Activated T-cell treated with anti-CD3 and anti-CD28 coated beads, Interleukin-2, amount 50 U/mL, for 72 hours (primary cell): ENCODE data around the gene AGAP1. TPM values are rescaled to one million over a fixed set of nuclear protein-coding genes. Genes with fewer than 3 reads are reported as not detected.

ENCODE experiments used
- ATAC-seq, 2 donors: fragments of 150-1000 bp; cut with Tn5 transposase; replicated peaks in 1 of 2; 2 replicates each; pipeline ENCODE4 v1.10.0; 2021; ENCODE audit warnings: moderate library complexity in 2 of 2, mild to moderate bottlenecking in 1 of 2
- DNase-seq, 2 donors: peaks; one replicate each; pipeline ENCODE4 v3.0.0; 2021 to 2022; ENCODE audit warnings: mixed read lengths in 1 of 2
- H3K27ac Mint-ChIP-seq: one replicate; pipeline ENCODE4 v1.8.0; 2022; ENCODE audit warnings: mild to moderate bottlenecking, moderate library complexity, mixed read lengths
- H3K27me3 Mint-ChIP-seq: one replicate; pipeline ENCODE4 v1.8.0; 2022; ENCODE audit warnings: low read depth, mixed read lengths
- H3K36me3 Mint-ChIP-seq, 2 donors: one replicate each; pipeline ENCODE4 v1.8.0; 2022; ENCODE audit warnings: mixed read lengths in 2 of 2, mild to moderate bottlenecking in 1 of 2; ENCODE audit not compliant: insufficient read depth in 2 of 2
- H3K4me1 Mint-ChIP-seq: one replicate; pipeline ENCODE4 v1.8.0; 2022; ENCODE audit warnings: low read depth, mixed read lengths
- H3K4me3 Mint-ChIP-seq, 2 donors: one replicate each; pipeline ENCODE4 v1.8.0; 2022; ENCODE audit warnings: mild to moderate bottlenecking in 2 of 2, mixed read lengths in 2 of 2, moderate library complexity in 2 of 2
- H3K9me3 Mint-ChIP-seq, 2 donors: one replicate each; pipeline ENCODE4 v1.8.0; 2022; ENCODE audit warnings: mixed read lengths in 2 of 2
- total RNA-seq, 2 donors: library from RNA; stranded (reverse); gene quantifications; one replicate each; pipeline ENCODE4 v1.2.3, GENCODE V29; 2022

AGAP1 gene
- total RNA-seq, 2 donors from 2014 or later: 0.74 to 2.9 TPM

- no peak for DNase-seq
- no peak for ATAC-seq
- peaks cover 41% of the 10 kb centered on the region for H3K27me3 Mint-ChIP-seq
- H3K9me3 Mint-ChIP-seq: no peaks in the 10 kb centered on the region
- no peak overlapping the region for H3K27ac Mint-ChIP-seq
- peaks cover 9% of the 10 kb centered on the region for H3K4me1 Mint-ChIP-seq
- peaks cover 0 to 2% of the 10 kb centered on the region in 2 donors for H3K36me3 Mint-ChIP-seq
- H3K4me3 Mint-ChIP-seq: no peak overlapping the region
Observed at GRCh38 chr2:235951493-235951892, 457.6 kb downstream of the AGAP1 start.

GRCh38 chr2:235951982-235952381 lies 458.1 kb downstream of the AGAP1 start:
- ATAC-seq (peak; percentile 72 to 89), DNase-seq (peak; percentile 23 to 28)
- peaks cover 9% of the 10 kb centered on the region for H3K4me1 Mint-ChIP-seq
- H3K9me3 Mint-ChIP-seq: no peaks in the 10 kb centered on the region
- peaks cover 41% of the 10 kb centered on the region for H3K27me3 Mint-ChIP-seq
- H3K27ac Mint-ChIP-seq: no peak overlapping the region
- H3K4me3 Mint-ChIP-seq: no peak overlapping the region
- peaks cover 0 to 2% of the 10 kb centered on the region in 2 donors for H3K36me3 Mint-ChIP-seq

GRCh38 chr2:235952714-235953113 lies 458.9 kb downstream of the AGAP1 start:
- ATAC-seq (no peak), DNase-seq (no peak)
- H3K27me3 Mint-ChIP-seq: peaks cover 41% of the 10 kb centered on the region
- H3K27ac Mint-ChIP-seq: no peak overlapping the region
- no peak overlapping the region for H3K4me3 Mint-ChIP-seq
- peaks cover 0 to 2% of the 10 kb centered on the region in 2 donors for H3K36me3 Mint-ChIP-seq
- peaks cover 9% of the 10 kb centered on the region for H3K4me1 Mint-ChIP-seq
- H3K9me3 Mint-ChIP-seq: no peaks in the 10 kb centered on the region

- H3K27ac Mint-ChIP-seq: no peak overlapping the region
- ATAC-seq: no peak
- peaks cover 0 to 2% of the 10 kb centered on the region in 2 donors for H3K36me3 Mint-ChIP-seq
- H3K9me3 Mint-ChIP-seq: no peaks in the 10 kb centered on the region
- DNase-seq: no peak
- H3K4me1 Mint-ChIP-seq: peaks cover 9% of the 10 kb centered on the region
- peaks cover 29% of the 10 kb centered on the region for H3K27me3 Mint-ChIP-seq
- H3K4me3 Mint-ChIP-seq: no peak overlapping the region
Observed at GRCh38 chr2:235954281-235954680, 460.4 kb downstream of the AGAP1 start.

- no peak for ATAC-seq
- Mint-ChIP-seq H3K36me3 (peaks cover 0 to 2% of the 10 kb centered on the region in 2 donors), H3K27ac (no peak overlapping the region), H3K27me3 (peaks cover 22% of the 10 kb centered on the region), H3K4me3 (no peak overlapping the region), H3K4me1 (peaks cover 9% of the 10 kb centered on the region), H3K9me3 (no peaks in the 10 kb centered on the region)
- DNase-seq: no peak
Observed at GRCh38 chr2:235954888-235955480, 461.1 kb downstream of the AGAP1 start.

- H3K4me1 Mint-ChIP-seq: peaks cover 9% of the 10 kb centered on the region
- H3K27ac Mint-ChIP-seq: no peak overlapping the region
- H3K36me3 Mint-ChIP-seq: no peaks in the 10 kb centered on the region
- peaks cover 17% of the 10 kb centered on the region for H3K27me3 Mint-ChIP-seq
- H3K9me3 Mint-ChIP-seq: no peaks in the 10 kb centered on the region
- ATAC-seq (no peak), DNase-seq (no peak)
- no peak overlapping the region for H3K4me3 Mint-ChIP-seq
Observed at GRCh38 chr2:235955664-235956063, 461.8 kb downstream of the AGAP1 start.

- no peak for DNase-seq
- no peaks in the 10 kb centered on the region for H3K36me3 Mint-ChIP-seq
Observed at GRCh38 chr2:235956281-235956970, 462.6 kb downstream of the AGAP1 start.

GRCh38 chr2:235957251-235957650 lies 463.4 kb downstream of the AGAP1 start:
- ATAC-seq (no peak), DNase-seq (no peak)
- H3K9me3 Mint-ChIP-seq: no peaks in the 10 kb centered on the region
- no peaks in the 10 kb centered on the region for H3K36me3 Mint-ChIP-seq
- no peak overlapping the region for H3K4me3 Mint-ChIP-seq
- H3K27ac Mint-ChIP-seq: no peak overlapping the region
- peaks cover 6% of the 10 kb centered on the region for H3K27me3 Mint-ChIP-seq
- no peaks in the 10 kb centered on the region for H3K4me1 Mint-ChIP-seq

More at GRCh38 chr2:235956281-235956970, 462.6 kb downstream of the AGAP1 start:
- H3K9me3 Mint-ChIP-seq: no peaks in the 10 kb centered on the region
- H3K27me3 Mint-ChIP-seq: peaks cover 13% of the 10 kb centered on the region
- no peak for ATAC-seq
- peaks cover 7% of the 10 kb centered on the region for H3K4me1 Mint-ChIP-seq
- no peak overlapping the region for H3K4me3 Mint-ChIP-seq
- no peak overlapping the region for H3K27ac Mint-ChIP-seq

- Mint-ChIP-seq H3K4me3 (no peak overlapping the region), H3K4me1 (no peaks in the 10 kb centered on the region), H3K36me3 (no peaks in the 10 kb centered on the region), H3K9me3 (no peaks in the 10 kb centered on the region), H3K27ac (no peak overlapping the region), H3K27me3 (peaks cover 7% of the 10 kb centered on the region)
- ATAC-seq (no peak), DNase-seq (no peak)
Observed at GRCh38 chr2:235958221-235958930, 464.5 kb downstream of the AGAP1 start.

GRCh38 chr2:235958931-235959410 lies 465.1 kb downstream of the AGAP1 start:
- ATAC-seq: no peak
- no peaks in the 10 kb centered on the region for H3K36me3 Mint-ChIP-seq
- H3K4me3 Mint-ChIP-seq: no peak overlapping the region
- DNase-seq: no peak
- H3K27me3 Mint-ChIP-seq: peaks cover 13% of the 10 kb centered on the region
- no peaks in the 10 kb centered on the region for H3K4me1 Mint-ChIP-seq
- H3K9me3 Mint-ChIP-seq: no peaks in the 10 kb centered on the region
- no peak overlapping the region for H3K27ac Mint-ChIP-seq

- Mint-ChIP-seq H3K4me3 (no peak overlapping the region), H3K27ac (no peak overlapping the region), H3K4me1 (no peaks in the 10 kb centered on the region), H3K27me3 (peaks cover 25% of the 10 kb centered on the region), H3K9me3 (no peaks in the 10 kb centered on the region), H3K36me3 (no peaks in the 10 kb centered on the region)
- DNase-seq (no peak), ATAC-seq (no peak)
Observed at GRCh38 chr2:235960011-235960715, 466.3 kb downstream of the AGAP1 start.

GRCh38 chr2:235960716-235961640 lies 467.1 kb downstream of the AGAP1 start:
- DNase-seq (no peak), ATAC-seq (no peak)
- Mint-ChIP-seq H3K4me3 (no peak overlapping the region), H3K4me1 (no peaks in the 10 kb centered on the region), H3K27ac (no peak overlapping the region), H3K36me3 (no peaks in the 10 kb centered on the region), H3K27me3 (peaks cover 27% of the 10 kb centered on the region), H3K9me3 (no peaks in the 10 kb centered on the region)
